ENCODE measurements around the gene TSEN2. TPM values are rescaled to one million over a fixed set of nuclear protein-coding genes. Genes with fewer than 3 reads are reported as not detected.
A peak's percentile ranks its signal among the peaks of the same experiment; 100 is the strongest.

Gene TSEN2
- total and polyA plus RNA-seq, 2 of the 13 experiments (the other 11 are each of a cell fraction or from before 2014, with no cell fraction given): 11.0 to 17.3 TPM

DNA sequence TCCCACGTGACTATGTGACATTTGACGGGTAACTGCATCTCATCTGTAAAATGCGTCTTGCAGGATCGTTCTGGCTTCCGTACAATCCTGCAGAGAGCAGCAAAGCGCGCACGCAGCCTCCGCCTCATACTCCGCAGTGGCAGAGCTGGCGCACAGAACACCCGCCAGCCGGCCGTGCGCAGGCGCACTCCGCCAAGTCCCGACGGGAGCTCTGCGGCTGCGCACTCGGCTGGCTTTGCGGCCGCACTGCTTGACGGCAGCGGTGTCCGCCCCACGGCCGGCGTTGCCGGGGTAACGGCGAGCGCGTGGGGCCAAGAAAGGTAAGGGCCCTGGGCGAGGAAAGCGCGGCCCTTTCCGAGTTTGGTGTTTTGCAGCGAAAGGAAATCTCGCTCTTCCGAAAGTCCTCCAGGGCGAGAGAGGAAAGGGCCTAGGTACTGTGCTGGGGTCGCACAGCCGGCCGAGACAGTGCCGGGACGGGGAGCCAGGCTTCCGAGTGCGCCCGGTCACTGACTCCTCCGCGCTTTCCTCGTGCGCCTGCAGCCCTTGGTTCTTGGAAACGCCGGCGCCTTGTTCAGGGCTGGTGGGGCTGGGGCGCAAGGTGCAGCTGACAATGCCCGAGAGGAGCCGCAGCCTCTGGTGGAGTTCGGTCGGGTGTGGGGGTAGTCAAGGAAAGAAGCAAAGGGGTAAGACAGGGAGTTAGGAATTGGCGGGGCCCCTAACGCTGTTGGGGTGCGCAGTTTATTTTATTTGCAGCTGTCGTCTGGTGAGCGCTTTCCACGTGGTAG, at the start of gene TSEN2 (continued):
- TF ChIP-seq, protein P1, sequence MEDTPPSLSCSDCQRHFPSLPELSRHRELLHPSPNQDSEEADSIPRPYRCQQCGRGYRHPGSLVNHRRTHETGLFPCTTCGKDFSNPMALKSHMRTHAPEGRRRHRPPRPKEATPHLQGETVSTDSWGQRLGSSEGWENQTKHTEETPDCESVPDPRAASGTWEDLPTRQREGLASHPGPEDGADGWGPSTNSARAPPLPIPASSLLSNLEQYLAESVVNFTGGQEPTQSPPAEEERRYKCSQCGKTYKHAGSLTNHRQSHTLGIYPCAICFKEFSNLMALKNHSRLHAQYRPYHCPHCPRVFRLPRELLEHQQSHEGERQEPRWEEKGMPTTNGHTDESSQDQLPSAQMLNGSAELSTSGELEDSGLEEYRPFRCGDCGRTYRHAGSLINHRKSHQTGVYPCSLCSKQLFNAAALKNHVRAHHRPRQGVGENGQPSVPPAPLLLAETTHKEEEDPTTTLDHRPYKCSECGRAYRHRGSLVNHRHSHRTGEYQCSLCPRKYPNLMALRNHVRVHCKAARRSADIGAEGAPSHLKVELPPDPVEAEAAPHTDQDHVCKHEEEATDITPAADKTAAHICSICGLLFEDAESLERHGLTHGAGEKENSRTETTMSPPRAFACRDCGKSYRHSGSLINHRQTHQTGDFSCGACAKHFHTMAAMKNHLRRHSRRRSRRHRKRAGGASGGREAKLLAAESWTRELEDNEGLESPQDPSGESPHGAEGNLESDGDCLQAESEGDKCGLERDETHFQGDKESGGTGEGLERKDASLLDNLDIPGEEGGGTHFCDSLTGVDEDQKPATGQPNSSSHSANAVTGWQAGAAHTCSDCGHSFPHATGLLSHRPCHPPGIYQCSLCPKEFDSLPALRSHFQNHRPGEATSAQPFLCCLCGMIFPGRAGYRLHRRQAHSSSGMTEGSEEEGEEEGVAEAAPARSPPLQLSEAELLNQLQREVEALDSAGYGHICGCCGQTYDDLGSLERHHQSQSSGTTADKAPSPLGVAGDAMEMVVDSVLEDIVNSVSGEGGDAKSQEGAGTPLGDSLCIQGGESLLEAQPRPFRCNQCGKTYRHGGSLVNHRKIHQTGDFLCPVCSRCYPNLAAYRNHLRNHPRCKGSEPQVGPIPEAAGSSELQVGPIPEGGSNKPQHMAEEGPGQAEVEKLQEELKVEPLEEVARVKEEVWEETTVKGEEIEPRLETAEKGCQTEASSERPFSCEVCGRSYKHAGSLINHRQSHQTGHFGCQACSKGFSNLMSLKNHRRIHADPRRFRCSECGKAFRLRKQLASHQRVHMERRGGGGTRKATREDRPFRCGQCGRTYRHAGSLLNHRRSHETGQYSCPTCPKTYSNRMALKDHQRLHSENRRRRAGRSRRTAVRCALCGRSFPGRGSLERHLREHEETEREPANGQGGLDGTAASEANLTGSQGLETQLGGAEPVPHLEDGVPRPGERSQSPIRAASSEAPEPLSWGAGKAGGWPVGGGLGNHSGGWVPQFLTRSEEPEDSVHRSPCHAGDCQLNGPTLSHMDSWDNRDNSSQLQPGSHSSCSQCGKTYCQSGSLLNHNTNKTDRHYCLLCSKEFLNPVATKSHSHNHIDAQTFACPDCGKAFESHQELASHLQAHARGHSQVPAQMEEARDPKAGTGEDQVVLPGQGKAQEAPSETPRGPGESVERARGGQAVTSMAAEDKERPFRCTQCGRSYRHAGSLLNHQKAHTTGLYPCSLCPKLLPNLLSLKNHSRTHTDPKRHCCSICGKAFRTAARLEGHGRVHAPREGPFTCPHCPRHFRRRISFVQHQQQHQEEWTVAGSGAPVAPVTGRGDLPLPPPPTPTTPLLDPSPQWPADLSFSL (CRISPR knock-in tag; IDR thresholded peaks at IDR 0.05): no peak
- TF ChIP-seq RBAK (CRISPR knock-in tag; IDR thresholded peaks at IDR 0.05) (no peak), NR2F1 (CRISPR knock-in tag; IDR thresholded peaks at IDR 0.05) (no peak), ZNF282 (IDR thresholded peaks at IDR 0.05; ENCODE audit: partially characterized antibody) (no peak), KAT7 (CRISPR knock-in tag; IDR thresholded peaks at IDR 0.05; ENCODE audit: borderline replicate concordance) (0 out of 2 replicates have a peak, but pooled peaks have one; percentile 17), PHB2 (IDR thresholded peaks at IDR 0.05; ENCODE audit: partially characterized antibody) (no peak), ZNF232 (CRISPR knock-in tag; IDR thresholded peaks at IDR 0.05; ENCODE audit: borderline replicate concordance) (no peak), HOXA5 (CRISPR knock-in tag; IDR thresholded peaks at IDR 0.05) (no peak), CAMTA2 (CRISPR knock-in tag; IDR thresholded peaks at IDR 0.05; ENCODE audit: borderline replicate concordance) (no peak; the same call in 1 of the 2 replicates), ZNF354B (CRISPR knock-in tag; IDR thresholded peaks at IDR 0.05) (no peak), RAD21 (CRISPR knock-in tag; IDR thresholded peaks at IDR 0.05) (peak; percentile 58)
- TF ChIP-seq, protein P2, sequence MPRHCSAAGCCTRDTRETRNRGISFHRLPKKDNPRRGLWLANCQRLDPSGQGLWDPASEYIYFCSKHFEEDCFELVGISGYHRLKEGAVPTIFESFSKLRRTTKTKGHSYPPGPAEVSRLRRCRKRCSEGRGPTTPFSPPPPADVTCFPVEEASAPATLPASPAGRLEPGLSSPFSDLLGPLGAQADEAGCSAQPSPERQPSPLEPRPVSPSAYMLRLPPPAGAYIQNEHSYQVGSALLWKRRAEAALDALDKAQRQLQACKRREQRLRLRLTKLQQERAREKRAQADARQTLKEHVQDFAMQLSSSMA (CRISPR knock-in tag; IDR thresholded peaks at IDR 0.05): no peak
- TF ChIP-seq, protein P3, sequence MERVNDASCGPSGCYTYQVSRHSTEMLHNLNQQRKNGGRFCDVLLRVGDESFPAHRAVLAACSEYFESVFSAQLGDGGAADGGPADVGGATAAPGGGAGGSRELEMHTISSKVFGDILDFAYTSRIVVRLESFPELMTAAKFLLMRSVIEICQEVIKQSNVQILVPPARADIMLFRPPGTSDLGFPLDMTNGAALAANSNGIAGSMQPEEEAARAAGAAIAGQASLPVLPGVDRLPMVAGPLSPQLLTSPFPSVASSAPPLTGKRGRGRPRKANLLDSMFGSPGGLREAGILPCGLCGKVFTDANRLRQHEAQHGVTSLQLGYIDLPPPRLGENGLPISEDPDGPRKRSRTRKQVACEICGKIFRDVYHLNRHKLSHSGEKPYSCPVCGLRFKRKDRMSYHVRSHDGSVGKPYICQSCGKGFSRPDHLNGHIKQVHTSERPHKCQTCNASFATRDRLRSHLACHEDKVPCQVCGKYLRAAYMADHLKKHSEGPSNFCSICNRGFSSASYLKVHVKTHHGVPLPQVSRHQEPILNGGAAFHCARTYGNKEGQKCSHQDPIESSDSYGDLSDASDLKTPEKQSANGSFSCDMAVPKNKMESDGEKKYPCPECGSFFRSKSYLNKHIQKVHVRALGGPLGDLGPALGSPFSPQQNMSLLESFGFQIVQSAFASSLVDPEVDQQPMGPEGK (CRISPR knock-in tag; IDR thresholded peaks at IDR 0.05): no peak; the same call in 1 of the 2 replicates
- TF ChIP-seq, protein P4, sequence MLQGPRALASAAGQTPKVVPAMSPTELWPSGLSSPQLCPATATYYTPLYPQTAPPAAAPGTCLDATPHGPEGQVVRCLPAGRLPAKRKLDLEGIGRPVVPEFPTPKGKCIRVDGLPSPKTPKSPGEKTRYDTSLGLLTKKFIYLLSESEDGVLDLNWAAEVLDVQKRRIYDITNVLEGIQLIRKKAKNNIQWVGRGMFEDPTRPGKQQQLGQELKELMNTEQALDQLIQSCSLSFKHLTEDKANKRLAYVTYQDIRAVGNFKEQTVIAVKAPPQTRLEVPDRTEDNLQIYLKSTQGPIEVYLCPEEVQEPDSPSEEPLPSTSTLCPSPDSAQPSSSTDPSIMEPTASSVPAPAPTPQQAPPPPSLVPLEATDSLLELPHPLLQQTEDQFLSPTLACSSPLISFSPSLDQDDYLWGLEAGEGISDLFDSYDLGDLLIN (CRISPR knock-in tag; IDR thresholded peaks at IDR 0.05; ENCODE audit: borderline replicate concordance): no peak
- TF ChIP-seq, protein P5, sequence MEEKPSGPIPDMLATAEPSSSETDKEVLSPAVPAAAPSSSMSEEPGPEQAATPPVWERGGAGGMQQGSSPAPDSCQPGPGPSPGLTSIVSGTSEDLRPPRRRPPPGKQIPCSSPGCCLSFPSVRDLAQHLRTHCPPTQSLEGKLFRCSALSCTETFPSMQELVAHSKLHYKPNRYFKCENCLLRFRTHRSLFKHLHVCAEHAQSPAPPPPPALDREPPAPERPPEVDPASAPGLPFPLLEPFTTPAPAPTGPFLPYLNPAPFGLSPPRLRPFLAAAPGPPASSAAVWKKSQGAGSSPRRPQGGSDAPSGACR (CRISPR knock-in tag; IDR thresholded peaks at IDR 0.05): peak; percentile 88
- TF ChIP-seq, protein P6, sequence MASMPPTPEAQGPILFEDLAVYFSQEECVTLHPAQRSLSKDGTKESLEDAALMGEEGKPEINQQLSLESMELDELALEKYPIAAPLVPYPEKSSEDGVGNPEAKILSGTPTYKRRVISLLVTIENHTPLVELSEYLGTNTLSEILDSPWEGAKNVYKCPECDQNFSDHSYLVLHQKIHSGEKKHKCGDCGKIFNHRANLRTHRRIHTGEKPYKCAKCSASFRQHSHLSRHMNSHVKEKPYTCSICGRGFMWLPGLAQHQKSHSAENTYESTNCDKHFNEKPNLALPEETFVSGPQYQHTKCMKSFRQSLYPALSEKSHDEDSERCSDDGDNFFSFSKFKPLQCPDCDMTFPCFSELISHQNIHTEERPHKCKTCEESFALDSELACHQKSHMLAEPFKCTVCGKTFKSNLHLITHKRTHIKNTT (CRISPR knock-in tag; IDR thresholded peaks at IDR 0.05): 0 out of 2 replicates have a peak, but pooled peaks have one; percentile 59
